HUDEP-2 (cell line): ENCODE data around the gene CCDC40.

Experiments
- DNase-seq, 76 experiments: peaks; one replicate each; lab custom pipeline; 2025; ENCODE audit not compliant: unreplicated experiment in 76 of 76; lab: John Stamatoyannopoulos, UW

The CCDC40 gene

GRCh38 chr17:79997011-79997660 lies 39.3 kb upstream of the CCDC40 start:
- peak in 1 of 76 experiments; percentile 6 for DNase-seq

- DNase-seq, result no peak
Measured at GRCh38 chr17:80000136-80000535, 36.3 kb upstream of the CCDC40 start.

GRCh38 chr17:80000981-80001775 lies 35.3 kb upstream of the CCDC40 start:
- DNase-seq, result no peak

GRCh38 chr17:80002070-80002641 lies 34.3 kb upstream of the CCDC40 start:
- DNase-seq, result no peak

- DNase-seq, result no peak
Measured at GRCh38 chr17:80002690-80003490, 33.6 kb upstream of the CCDC40 start.

GRCh38 chr17:80003969-80004368 lies 32.5 kb upstream of the CCDC40 start:
- DNase-seq, result no peak

GRCh38 chr17:80005360-80006338 lies 30.8 kb upstream of the CCDC40 start:
- DNase-seq, result peak in 37 of 76 experiments; percentile 1 to 54 (median 23)

GRCh38 chr17:80006339-80006720 lies 30.1 kb upstream of the CCDC40 start:
- DNase-seq, result no peak

GRCh38 chr17:80006811-80007752 lies 29.4 kb upstream of the CCDC40 start:
- DNase-seq, result no peak

GRCh38 chr17:80007939-80008338 lies 28.5 kb upstream of the CCDC40 start:
- no peak for DNase-seq

- DNase-seq, result peak in 68 of 76 experiments; percentile 11 to 83 (median 60)
Measured at GRCh38 chr17:80008383-80008840, 28.0 kb upstream of the CCDC40 start.

- no peak for DNase-seq
Measured at GRCh38 chr17:80008848-80009247, 27.6 kb upstream of the CCDC40 start.

GRCh38 chr17:80009391-80010282 lies 26.8 kb upstream of the CCDC40 start:
- DNase-seq, result no peak

- DNase-seq, result no peak
Measured at GRCh38 chr17:80010283-80010858, 26.1 kb upstream of the CCDC40 start.

- DNase-seq, result no peak
Measured at GRCh38 chr17:80011989-80012555, 24.4 kb upstream of the CCDC40 start.

- no peak for DNase-seq
Measured at GRCh38 chr17:80012765-80013741, 23.4 kb upstream of the CCDC40 start.
